PC-3 (cell line): ENCODE results near the gene CHRNB2. TPM values are rescaled to one million over a fixed set of nuclear protein-coding genes. Genes with fewer than 3 reads are reported as not detected.

Experiments
- ATAC-seq: fragments of 200-7000 bp; cut with Tn5 transposase; 2 replicates; pipeline ENCODE4 v1.9.1; 2020; ENCODE audit warnings: mild to moderate bottlenecking, moderate library complexity
- BruUV-seq: library from RNA; stranded (reverse); fragments of 400-500 nt; replicated peaks from 2 replicates; lab custom pipeline; 2021; lab: Mats Ljungman, UMichigan
- CTCF ChIA-PET: fragments of 300-600 bp; sonication (Branson Sonifier 250); formaldehyde crosslinking; loops from one replicate; lab custom pipeline; 2022; ENCODE audit warnings: antibody characterized with exemption; lab: Charles Lee
- POLR2A ChIA-PET: fragments of 300-600 bp; sonication (Branson Sonifier 250); formaldehyde crosslinking; loops from one replicate; lab custom pipeline; 2022; ENCODE audit warnings: antibody characterized with exemption; ENCODE audit not compliant: unreplicated experiment; lab: Charles Lee
- DNase-seq: peaks from one replicate; pipeline ENCODE4 v3.0.0-alpha.2; 2015
- H2AFZ ChIP-seq: fragments of 300-600 bp; sonication (generic); 2 replicates; pipeline ENCODE4 v1.6.0; 2016; ENCODE audit warnings: antibody characterized with exemption, low read length
- H3F3A ChIP-seq: fragments of 300-600 bp; sonication (generic); one replicate; pipeline ENCODE4 v1.6.0; 2017; ENCODE audit warnings: antibody characterized with exemption, low read length, control low read depth, mild to moderate bottlenecking; ENCODE audit not compliant: unreplicated experiment
- H3K27ac ChIP-seq: fragments of 300-600 bp; sonication (generic); 2 replicates; pipeline ENCODE4 v1.5.1; 2016; ENCODE audit warnings: mild to moderate bottlenecking, low read length
- H3K27me3 ChIP-seq: fragments of 300-600 bp; sonication (generic); 2 replicates; pipeline ENCODE4 v1.6.1; 2016; ENCODE audit warnings: low read length, mixed read lengths
- H3K36me3 ChIP-seq: fragments of 300-600 bp; sonication (generic); 2 replicates; pipeline ENCODE4 v1.6.1; 2016; ENCODE audit warnings: low read depth, mixed run types, low read length, mixed read lengths
- H3K4me1 ChIP-seq: fragments of 300-600 bp; sonication (generic); 2 replicates; pipeline ENCODE4 v1.5.1; 2016; ENCODE audit warnings: low read length; ENCODE audit not compliant: insufficient read depth
- H3K4me2 ChIP-seq: fragments of 300-600 bp; sonication (generic); 2 replicates; pipeline ENCODE4 v1.6.0; 2016; ENCODE audit warnings: low read length
- H3K4me3 ChIP-seq: fragments of 300-600 bp; sonication (generic); 2 replicates; pipeline ENCODE4 v1.5.1; 2016; ENCODE audit warnings: mild to moderate bottlenecking, low read length, mixed read lengths
- H3K79me2 ChIP-seq: fragments of 300-600 bp; sonication (generic); 2 replicates; pipeline ENCODE4 v1.6.1; 2017; ENCODE audit warnings: low read length, mixed read lengths
- H3K9ac ChIP-seq: fragments of 300-600 bp; sonication (generic); 2 replicates; pipeline ENCODE4 v1.6.0; 2016; ENCODE audit warnings: mild to moderate bottlenecking, low read length
- H3K9me2 ChIP-seq: fragments of 300-600 bp; sonication (generic); replicated peaks from 2 replicates; pipeline ENCODE4 v1.6.1; 2016; ENCODE audit warnings: mixed run types, low read length, mixed read lengths
- H3K9me3 ChIP-seq: fragments of 300-600 bp; sonication (generic); 2 replicates; pipeline ENCODE4 v1.6.1; 2016; ENCODE audit warnings: low read length, mixed read lengths
- H4K20me1 ChIP-seq: fragments of 300-600 bp; sonication (generic); 2 replicates; pipeline ENCODE4 v1.6.1; 2016; ENCODE audit warnings: low read length, mixed read lengths
- CTCF ChIP-seq: fragments of 300-600 bp; sonication (generic); conservative IDR thresholded peaks from 2 replicates; pipeline ENCODE4 v1.5.1; 2017; ENCODE audit warnings: antibody characterized with exemption, low read depth, mild to moderate bottlenecking, low read length
- EZH2 ChIP-seq: fragments of 300-600 bp; sonication (generic); IDR thresholded peaks from one replicate; pipeline ENCODE4 v1.6.1; 2017; ENCODE audit warnings: antibody characterized with exemption, mild to moderate bottlenecking, low read length; ENCODE audit not compliant: unreplicated experiment
- EZH2phosphoT487 ChIP-seq: fragments of 300-600 bp; sonication (generic); IDR thresholded peaks from 2 replicates; pipeline ENCODE4 v1.6.1; 2018; ENCODE audit warnings: mild to moderate bottlenecking, antibody characterized with exemption, low read length, borderline replicate concordance
- intact Hi-C: fragments of 100-400 bp; cut with micrococcal nuclease; formaldehyde crosslinking; loops from 2 replicates; pipeline ENCODE4 v1.9.0; 2023
- total RNA-seq: library from RNA; depleted of rRNA; stranded (reverse); fragments of >200 nt; gene quantifications from 2 replicates; pipeline ENCODE4 v1.2.3, GENCODE V29; 2014

Gene CHRNB2
- total RNA-seq, 1 experiment from 2014 or later = not detected

DNA sequence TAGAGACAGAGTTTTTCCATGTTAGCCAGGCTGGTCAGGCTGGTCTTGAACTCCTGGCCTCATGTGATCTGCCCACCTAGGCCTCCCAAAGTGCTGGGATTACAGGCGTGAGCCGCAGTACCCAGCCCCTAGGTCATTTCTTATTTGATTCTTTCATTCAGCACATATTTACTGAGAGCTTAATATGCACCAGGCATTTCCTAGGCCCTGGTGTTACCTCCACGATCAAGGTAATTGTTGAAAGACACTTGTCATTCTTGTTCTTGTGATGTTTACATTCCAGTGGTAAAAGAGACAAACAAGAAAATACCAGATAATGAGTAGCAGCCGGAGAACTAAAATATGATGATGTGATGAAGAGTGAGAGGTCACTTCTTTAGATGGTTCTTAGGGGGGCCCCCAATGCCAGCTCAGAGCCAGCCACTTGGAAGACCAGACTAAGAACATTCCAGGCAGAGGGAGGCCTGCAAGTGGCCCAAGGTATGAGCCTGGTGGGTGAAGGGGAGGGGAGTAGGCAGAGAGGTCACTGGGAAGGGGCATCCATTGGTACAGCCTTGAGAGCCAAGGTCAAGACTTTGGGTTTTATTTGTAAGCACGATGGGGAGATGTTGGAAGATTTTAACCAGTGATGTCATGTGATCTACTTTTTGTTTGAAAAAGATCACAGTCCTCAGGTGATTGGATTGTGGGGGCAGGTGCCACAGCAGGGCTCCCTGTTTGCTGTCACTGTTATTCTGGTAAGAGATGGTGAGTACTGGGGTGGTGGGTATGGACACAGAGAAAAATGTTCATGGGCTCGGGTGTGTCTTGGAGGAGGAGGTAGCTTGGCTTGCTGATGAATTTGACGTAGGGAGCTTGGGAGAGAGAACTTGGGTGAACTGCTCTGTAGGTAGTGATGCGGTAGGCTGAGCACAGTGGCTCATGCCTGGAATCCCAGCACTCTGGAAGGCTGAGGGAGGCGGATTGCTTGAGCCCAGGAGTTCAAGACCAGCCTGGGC, 27.8 kb upstream of the CHRNB2 start:
- BruUV-seq = no TSS peak
- H2AFZ ChIP-seq = no peak overlapping the region
- H3K27ac ChIP-seq = no peak overlapping the region
- DNase-seq (no peak), ATAC-seq (no peak)
- H4K20me1 ChIP-seq = no peaks in the 10 kb centered on the region
- intact Hi-C loops = loop anchor here (10.0 kb wide), 1 partner anchor 135 kb away; the partner anchor contains the start of gene IL6R
- no peak overlapping the region for H3K4me3 ChIP-seq
- no peaks in the 10 kb centered on the region for H3K9me3 ChIP-seq
- no peaks in the 10 kb centered on the region for H3K36me3 ChIP-seq
- ChIA-PET POLR2A (no interaction called here), CTCF (no interaction called here)
- peaks cover 55% of the 10 kb centered on the region for H3K27me3 ChIP-seq
- H3F3A ChIP-seq = no peaks in the 10 kb centered on the region
- no peaks in the 10 kb centered on the region for H3K4me1 ChIP-seq
- H3K9me2 ChIP-seq = no peaks in the 10 kb centered on the region
- TF ChIP-seq CTCF = no peak
- TF ChIP-seq EZH2phosphoT487 = no peak
- no peak for TF ChIP-seq EZH2
- no peak overlapping the region for H3K9ac ChIP-seq
- no peaks in the 10 kb centered on the region for H3K79me2 ChIP-seq
- H3K4me2 ChIP-seq = no peak overlapping the region

DNA sequence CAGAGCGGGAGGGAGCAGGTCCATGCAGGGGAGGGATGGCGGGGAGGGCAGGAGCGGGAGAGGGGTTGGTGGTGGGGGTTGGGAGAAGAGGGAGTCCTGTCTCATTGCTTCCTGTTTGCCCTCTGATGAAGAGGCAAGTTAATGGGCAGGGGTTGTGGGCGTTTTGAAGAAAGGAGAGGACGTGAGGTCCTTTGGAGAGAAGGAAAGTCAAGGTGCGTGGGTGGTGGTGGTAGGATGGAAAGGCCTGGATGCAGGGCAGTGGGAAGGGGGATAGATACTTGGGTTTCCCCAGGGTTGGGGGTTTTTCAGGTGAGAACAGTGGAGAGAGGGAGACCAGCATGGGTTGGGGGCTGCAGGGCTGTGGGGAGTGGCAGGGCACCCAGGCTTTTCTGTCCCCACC, 26.3 kb upstream of the CHRNB2 start:
- no peaks in the 10 kb centered on the region for H4K20me1 ChIP-seq
- no peak overlapping the region for H3K27ac ChIP-seq
- no peak overlapping the region for H2AFZ ChIP-seq
- no peaks in the 10 kb centered on the region for H3K9me2 ChIP-seq
- H3K27me3 ChIP-seq = peaks cover 45% of the 10 kb centered on the region
- intact Hi-C loops = no loop called here
- H3K4me1 ChIP-seq = no peaks in the 10 kb centered on the region
- ATAC-seq = no peak
- no peak for TF ChIP-seq EZH2
- no peak for TF ChIP-seq EZH2phosphoT487
- no peak for TF ChIP-seq CTCF
- ChIA-PET POLR2A (no interaction called here), CTCF (no interaction called here)
- H3K4me2 ChIP-seq = no peak overlapping the region
- no peaks in the 10 kb centered on the region for H3K36me3 ChIP-seq
- H3K9me3 ChIP-seq = no peaks in the 10 kb centered on the region
- no peaks in the 10 kb centered on the region for H3F3A ChIP-seq
- no peak overlapping the region for H3K4me3 ChIP-seq
- no peaks in the 10 kb centered on the region for H3K79me2 ChIP-seq
- BruUV-seq = no TSS peak
- no peak for DNase-seq
- no peak overlapping the region for H3K9ac ChIP-seq
